Measurements from ENCODE around the gene UBXN10. TPM values are rescaled to one million over a fixed set of nuclear protein-coding genes. Genes with fewer than 3 reads are reported as not detected.

UBXN10 gene
- total RNA-seq, 2 donors from 2014 or later: 1.6 to 10.6 TPM

GRCh38 chr1:20148571-20149500 lies 37.1 kb upstream of the UBXN10 start:
- H3K36me3 ChIP-seq: no peaks in the 10 kb centered on the region
- intact Hi-C loops (cut with DNase I): no loop called here
- no peak overlapping the region for H3K27ac ChIP-seq
- DNase-seq (ENCODE audit: low spot score): no peak
- H3K27me3 ChIP-seq (replicated peaks; ENCODE audit: insufficient read depth): no peaks in the 10 kb centered on the region
- H3K9me3 ChIP-seq: no peaks in the 10 kb centered on the region
- TF ChIP-seq CTCF (IDR thresholded peaks at IDR 0.05): no peak
- no peak for TF ChIP-seq POLR2A (IDR thresholded peaks at IDR 0.05)
- no peak for TF ChIP-seq POLR2AphosphoS5 (IDR thresholded peaks at IDR 0.05)
- no peak overlapping the region for H3K4me3 ChIP-seq
- no peaks in the 10 kb centered on the region for H3K4me1 ChIP-seq (replicated peaks)
- 90% methylated on average over 12 of the region's 13 CpGs for WGBS

GRCh38 chr1:20149601-20150325 lies 36.1 kb upstream of the UBXN10 start:
- no peak overlapping the region for H3K4me3 ChIP-seq
- no peaks in the 10 kb centered on the region for H3K9me3 ChIP-seq
- 84% methylated on average over 27 of the region's 27 CpGs for WGBS
- TF ChIP-seq CTCF (IDR thresholded peaks at IDR 0.05) (no peak), POLR2A (IDR thresholded peaks at IDR 0.05) (no peak), POLR2AphosphoS5 (IDR thresholded peaks at IDR 0.05) (no peak)
- DNase-seq (ENCODE audit: low spot score): no peak
- H3K36me3 ChIP-seq: no peaks in the 10 kb centered on the region
- no peaks in the 10 kb centered on the region for H3K4me1 ChIP-seq (replicated peaks)
- no peak overlapping the region for H3K27ac ChIP-seq
- intact Hi-C loops (cut with DNase I): loop anchor here (5.0 kb wide), 3 partner anchors 47 to 232 kb away; no protein-coding TSS in a partner anchor
- no peaks in the 10 kb centered on the region for H3K27me3 ChIP-seq (replicated peaks; ENCODE audit: insufficient read depth)

- DNase-seq (ENCODE audit: low spot score): no peak
- Histone ChIP-seq H3K4me3 (no peak overlapping the region), H3K9me3 (no peaks in the 10 kb centered on the region), H3K27ac (no peak overlapping the region), H3K27me3 (replicated peaks; ENCODE audit: insufficient read depth) (no peaks in the 10 kb centered on the region), H3K36me3 (no peaks in the 10 kb centered on the region), H3K4me1 (replicated peaks) (no peaks in the 10 kb centered on the region)
- TF ChIP-seq POLR2A (IDR thresholded peaks at IDR 0.05) (no peak), POLR2AphosphoS5 (IDR thresholded peaks at IDR 0.05) (no peak), CTCF (IDR thresholded peaks at IDR 0.05) (no peak)
- intact Hi-C loops (cut with DNase I): loop anchor here (5.0 kb wide), 3 partner anchors 48 to 233 kb away; no protein-coding TSS in a partner anchor
- 94% methylated on average over 8 of the region's 8 CpGs for WGBS
Measured at GRCh38 chr1:20150326-20150705, 35.6 kb upstream of the UBXN10 start.

- TF ChIP-seq POLR2A (IDR thresholded peaks at IDR 0.05) (no peak), CTCF (IDR thresholded peaks at IDR 0.05) (no peak), POLR2AphosphoS5 (IDR thresholded peaks at IDR 0.05) (no peak)
- Histone ChIP-seq H3K36me3 (no peaks in the 10 kb centered on the region), H3K9me3 (no peaks in the 10 kb centered on the region), H3K4me1 (replicated peaks) (no peaks in the 10 kb centered on the region), H3K27me3 (replicated peaks; ENCODE audit: insufficient read depth) (no peaks in the 10 kb centered on the region), H3K27ac (no peak overlapping the region), H3K4me3 (no peak overlapping the region)
- no peak for DNase-seq (ENCODE audit: low spot score)
- intact Hi-C loops (cut with DNase I): loop anchor here (5.0 kb wide), 3 partner anchors 49 to 234 kb away; no protein-coding TSS in a partner anchor
- WGBS: 85% methylated on average over 6 of the region's 6 CpGs
Measured at GRCh38 chr1:20150969-20151368, 34.9 kb upstream of the UBXN10 start.
